HepG2 (cell line): ENCODE results near the gene PSMA7. TPM values are rescaled to one million over a fixed set of nuclear protein-coding genes. Genes with fewer than 3 reads are reported as not detected.
A peak's percentile ranks its signal among the peaks of the same experiment; 100 is the strongest.

Source experiments
- ARNT2 ChIP-seq: sonication (generic); formaldehyde crosslinking; IDR thresholded peaks from 2 replicates; pipeline ENCODE4 v1.8.0; 2022; ENCODE audit warnings: mild to moderate bottlenecking, low read depth, missing genetic modification reagents, moderate library complexity
- CCAR2 ChIP-seq: fragments of 200-400 bp; formaldehyde crosslinking; optimal IDR thresholded peaks from 2 replicates; pipeline ENCODE3; 2018; ENCODE audit warnings: low read depth, mild to moderate bottlenecking, low read length, moderate library complexity
- DNMT1 ChIP-seq: sonication (generic); formaldehyde crosslinking; IDR thresholded peaks from 2 replicates; pipeline ENCODE4 v1.5.1; 2020; ENCODE audit warnings: mild to moderate bottlenecking, missing genetic modification reagents
- HCFC1 ChIP-seq: fragments of 150-350 bp; IDR thresholded peaks from 2 replicates; pipeline ENCODE4 v1.6.1; 2014; ENCODE audit warnings: low read depth, low read length
- HNRNPLL ChIP-seq: fragments of 200-400 bp; formaldehyde crosslinking; IDR thresholded peaks from 2 replicates; pipeline ENCODE4 v1.6.1; 2017; ENCODE audit warnings: mild to moderate bottlenecking, low read depth, low read length; ENCODE audit not compliant: poor library complexity, severe bottlenecking
- KDM5B ChIP-seq: sonication (generic); formaldehyde crosslinking; IDR thresholded peaks from 2 replicates; pipeline ENCODE4 v1.4.0; 2020; ENCODE audit warnings: missing genetic modification reagents, mild to moderate bottlenecking, borderline replicate concordance
- MAF1 ChIP-seq: sonication (generic); formaldehyde crosslinking; IDR thresholded peaks from 2 replicates; pipeline ENCODE4 v1.5.0; 2020; ENCODE audit warnings: missing genetic modification reagents, borderline replicate concordance
- MTF1 ChIP-seq: sonication (generic); formaldehyde crosslinking; IDR thresholded peaks from 2 replicates; pipeline ENCODE4 v1.5.0; 2020; ENCODE audit warnings: missing genetic modification reagents
- NR2F1 ChIP-seq, 2 experiments: fragments of 450-650 bp in 1 of 2; formaldehyde crosslinking in 1 of 2; IDR thresholded peaks; 2 replicates each; pipeline versions ENCODE4 v1.5.0 to v1.6.1; 2016 to 2020; ENCODE audit warnings: mild to moderate bottlenecking in 1 of 2, missing compliant biosample characterization in 1 of 2, missing genetic modification reagents in 1 of 2, moderate library complexity in 1 of 2
- PRDM15 ChIP-seq: sonication (generic); formaldehyde crosslinking; IDR thresholded peaks from 2 replicates; pipeline ENCODE4 v1.4.0; 2020; ENCODE audit warnings: missing genetic modification reagents
- RCOR2 ChIP-seq: IDR thresholded peaks from 2 replicates; pipeline ENCODE4 v1.6.1; 2016; ENCODE audit warnings: missing biosample characterization, missing genetic modification reagents
- SNRNP70 ChIP-seq: fragments of 200-400 bp; formaldehyde crosslinking; IDR thresholded peaks from 2 replicates; pipeline ENCODE4 v1.6.1; 2017; ENCODE audit warnings: mild to moderate bottlenecking, low read depth, low read length, moderate library complexity
- TAF15 ChIP-seq: fragments of 200-400 bp; formaldehyde crosslinking; IDR thresholded peaks from one replicate; pipeline ENCODE4 v1.6.1; 2018; ENCODE audit warnings: mild to moderate bottlenecking, low read depth, low read length; ENCODE audit not compliant: poor library complexity, severe bottlenecking
- ZBTB42 ChIP-seq: sonication (generic); formaldehyde crosslinking; IDR thresholded peaks from 2 replicates; pipeline ENCODE4 v1.5.0; 2020; ENCODE audit warnings: mild to moderate bottlenecking, missing genetic modification reagents
- ZNF724P ChIP-seq: sonication (generic); formaldehyde crosslinking; IDR thresholded peaks from 2 replicates; pipeline ENCODE4 v1.8.0; 2022; ENCODE audit warnings: missing genetic modification reagents, borderline replicate concordance
- polyA plus RNA-seq, 8 experiments: library from polyadenylated mRNA; depleted of rRNA in 3 of 8; stranded (reverse) in 7 of 8; unstranded in 1 of 8; fragments of >200 nt; fragmentation: Illumina TruSeq in 4 of 8; extraction: Trizol in 4 of 8; gene quantifications; 2 replicates each; pipeline versions ENCODE4 v1.2.1 to v1.2.3, GENCODE V29; 2011 to 2016; ENCODE audit warnings: low read depth in 4 of 8, missing spikeins in 1 of 8, mixed read lengths in 1 of 8; ENCODE audit not compliant: insufficient read depth in 1 of 8
- total RNA-seq, 5 experiments: library from RNA; depleted of rRNA; stranded (reverse); fragments of >200 nt; fragmentation: Illumina TruSeq; extraction: Trizol; gene quantifications; 2 replicates each; pipeline ENCODE4 v1.2.3, GENCODE V29; 2016; ENCODE audit warnings: low read depth in 1 of 5
- TF ChIP-seq, protein P1 (sequence below): sonication (generic); formaldehyde crosslinking; IDR thresholded peaks from 2 replicates; pipeline ENCODE4 v1.5.1; 2020; ENCODE audit warnings: missing genetic modification reagents, mild to moderate bottlenecking, borderline replicate concordance
- TF ChIP-seq, protein P2 (sequence below): sonication (generic); formaldehyde crosslinking; IDR thresholded peaks from 2 replicates; pipeline ENCODE4 v1.4.0; 2020; ENCODE audit warnings: missing genetic modification reagents

The PSMA7 gene
- total and polyA plus RNA-seq, 2 of the 13 experiments (the other 11 are each of a cell fraction or from before 2014, with no cell fraction given): 531 to 631 TPM

GRCh38 chr20:62141397-62142251 lies 1.6 kb downstream of the PSMA7 start (continued):
- TF ChIP-seq KDM5B (peak; percentile 65; the same call in 1 of the 2 replicates), ZBTB42 (no peak), RCOR2 (CRISPR knock-in tag) (no peak), MAF1 (CRISPR knock-in tag) (no peak), ZNF724P (CRISPR knock-in tag) (no peak), SNRNP70 (no peak), NR2F1 (CRISPR knock-in tag; IDR thresholded peaks at IDR 0.05) (no peak), HNRNPLL (no peak), TAF15 (no peak), PRDM15 (CRISPR knock-in tag) (no peak), DNMT1 (CRISPR knock-in tag) (peak; percentile 75; the same call in 1 of the 2 replicates), HCFC1 (no peak), MTF1 (CRISPR knock-in tag) (no peak), ARNT2 (no peak), CCAR2 (no peak)
- TF ChIP-seq, protein P1, sequence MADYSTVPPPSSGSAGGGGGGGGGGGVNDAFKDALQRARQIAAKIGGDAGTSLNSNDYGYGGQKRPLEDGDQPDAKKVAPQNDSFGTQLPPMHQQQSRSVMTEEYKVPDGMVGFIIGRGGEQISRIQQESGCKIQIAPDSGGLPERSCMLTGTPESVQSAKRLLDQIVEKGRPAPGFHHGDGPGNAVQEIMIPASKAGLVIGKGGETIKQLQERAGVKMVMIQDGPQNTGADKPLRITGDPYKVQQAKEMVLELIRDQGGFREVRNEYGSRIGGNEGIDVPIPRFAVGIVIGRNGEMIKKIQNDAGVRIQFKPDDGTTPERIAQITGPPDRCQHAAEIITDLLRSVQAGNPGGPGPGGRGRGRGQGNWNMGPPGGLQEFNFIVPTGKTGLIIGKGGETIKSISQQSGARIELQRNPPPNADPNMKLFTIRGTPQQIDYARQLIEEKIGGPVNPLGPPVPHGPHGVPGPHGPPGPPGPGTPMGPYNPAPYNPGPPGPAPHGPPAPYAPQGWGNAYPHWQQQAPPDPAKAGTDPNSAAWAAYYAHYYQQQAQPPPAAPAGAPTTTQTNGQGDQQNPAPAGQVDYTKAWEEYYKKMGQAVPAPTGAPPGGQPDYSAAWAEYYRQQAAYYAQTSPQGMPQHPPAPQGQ (CRISPR knock-in tag): no peak
- TF ChIP-seq, protein P2, sequence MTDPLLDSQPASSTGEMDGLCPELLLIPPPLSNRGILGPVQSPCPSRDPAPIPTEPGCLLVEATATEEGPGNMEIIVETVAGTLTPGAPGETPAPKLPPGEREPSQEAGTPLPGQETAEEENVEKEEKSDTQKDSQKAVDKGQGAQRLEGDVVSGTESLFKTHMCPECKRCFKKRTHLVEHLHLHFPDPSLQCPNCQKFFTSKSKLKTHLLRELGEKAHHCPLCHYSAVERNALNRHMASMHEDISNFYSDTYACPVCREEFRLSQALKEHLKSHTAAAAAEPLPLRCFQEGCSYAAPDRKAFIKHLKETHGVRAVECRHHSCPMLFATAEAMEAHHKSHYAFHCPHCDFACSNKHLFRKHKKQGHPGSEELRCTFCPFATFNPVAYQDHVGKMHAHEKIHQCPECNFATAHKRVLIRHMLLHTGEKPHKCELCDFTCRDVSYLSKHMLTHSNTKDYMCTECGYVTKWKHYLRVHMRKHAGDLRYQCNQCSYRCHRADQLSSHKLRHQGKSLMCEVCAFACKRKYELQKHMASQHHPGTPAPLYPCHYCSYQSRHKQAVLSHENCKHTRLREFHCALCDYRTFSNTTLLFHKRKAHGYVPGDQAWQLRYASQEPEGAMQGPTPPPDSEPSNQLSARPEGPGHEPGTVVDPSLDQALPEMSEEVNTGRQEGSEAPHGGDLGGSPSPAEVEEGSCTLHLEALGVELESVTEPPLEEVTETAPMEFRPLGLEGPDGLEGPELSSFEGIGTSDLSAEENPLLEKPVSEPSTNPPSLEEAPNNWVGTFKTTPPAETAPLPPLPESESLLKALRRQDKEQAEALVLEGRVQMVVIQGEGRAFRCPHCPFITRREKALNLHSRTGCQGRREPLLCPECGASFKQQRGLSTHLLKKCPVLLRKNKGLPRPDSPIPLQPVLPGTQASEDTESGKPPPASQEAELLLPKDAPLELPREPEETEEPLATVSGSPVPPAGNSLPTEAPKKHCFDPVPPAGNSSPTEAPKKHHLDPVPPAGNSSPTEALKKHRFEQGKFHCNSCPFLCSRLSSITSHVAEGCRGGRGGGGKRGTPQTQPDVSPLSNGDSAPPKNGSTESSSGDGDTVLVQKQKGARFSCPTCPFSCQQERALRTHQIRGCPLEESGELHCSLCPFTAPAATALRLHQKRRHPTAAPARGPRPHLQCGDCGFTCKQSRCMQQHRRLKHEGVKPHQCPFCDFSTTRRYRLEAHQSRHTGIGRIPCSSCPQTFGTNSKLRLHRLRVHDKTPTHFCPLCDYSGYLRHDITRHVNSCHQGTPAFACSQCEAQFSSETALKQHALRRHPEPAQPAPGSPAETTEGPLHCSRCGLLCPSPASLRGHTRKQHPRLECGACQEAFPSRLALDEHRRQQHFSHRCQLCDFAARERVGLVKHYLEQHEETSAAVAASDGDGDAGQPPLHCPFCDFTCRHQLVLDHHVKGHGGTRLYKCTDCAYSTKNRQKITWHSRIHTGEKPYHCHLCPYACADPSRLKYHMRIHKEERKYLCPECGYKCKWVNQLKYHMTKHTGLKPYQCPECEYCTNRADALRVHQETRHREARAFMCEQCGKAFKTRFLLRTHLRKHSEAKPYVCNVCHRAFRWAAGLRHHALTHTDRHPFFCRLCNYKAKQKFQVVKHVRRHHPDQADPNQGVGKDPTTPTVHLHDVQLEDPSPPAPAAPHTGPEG (CRISPR knock-in tag): no peak
